Tongue (tissue), 2 donors: ENCODE data around the gene PIAS1. TPM values are rescaled to one million over a fixed set of nuclear protein-coding genes. Genes with fewer than 3 reads are reported as not detected.
"Not testable (repeated sequence)": the region's sequence is repeated elsewhere in the genome, so short reads cannot be mapped to it uniquely, and the experiment has no call there.

Experiments used
- DNase-seq: peaks from one replicate; pipeline ENCODE4 v3.0.0-alpha.2; 2015
- total RNA-seq: library from RNA; depleted of rRNA; stranded (reverse); fragments of >200 nt; gene quantifications from one replicate; pipeline ENCODE4 v1.2.3, GENCODE V29; 2014

Gene PIAS1
- total RNA-seq, 1 donor from 2014 or later: 45.0 TPM

GRCh38 chr15:68034719-68035293 lies 19.3 kb upstream of the PIAS1 start:
- no peak for DNase-seq

DNA sequence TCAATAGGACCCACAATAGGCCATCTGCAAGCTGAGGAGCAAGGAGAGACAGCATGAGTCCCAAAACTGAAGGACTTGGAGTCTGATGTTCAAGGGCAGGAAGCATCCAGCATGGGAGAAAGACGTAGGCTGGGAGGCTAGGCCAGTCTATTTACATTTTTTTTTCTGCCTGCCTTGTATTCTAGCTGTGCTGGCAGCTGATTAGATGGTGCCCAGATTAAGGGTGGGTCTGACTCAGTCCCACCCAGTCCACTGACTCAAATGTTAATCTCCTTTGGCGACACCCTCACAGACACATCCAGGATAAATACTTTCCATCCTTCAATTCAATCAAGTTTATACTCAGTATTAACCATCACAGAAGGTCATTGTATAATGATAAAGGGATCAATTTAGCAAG lies 15.9 kb upstream of the PIAS1 start:
- DNase-seq: no peak

GRCh38 chr15:68040144-68040543 lies 14.0 kb upstream of the PIAS1 start:
- no peak for DNase-seq

DNA sequence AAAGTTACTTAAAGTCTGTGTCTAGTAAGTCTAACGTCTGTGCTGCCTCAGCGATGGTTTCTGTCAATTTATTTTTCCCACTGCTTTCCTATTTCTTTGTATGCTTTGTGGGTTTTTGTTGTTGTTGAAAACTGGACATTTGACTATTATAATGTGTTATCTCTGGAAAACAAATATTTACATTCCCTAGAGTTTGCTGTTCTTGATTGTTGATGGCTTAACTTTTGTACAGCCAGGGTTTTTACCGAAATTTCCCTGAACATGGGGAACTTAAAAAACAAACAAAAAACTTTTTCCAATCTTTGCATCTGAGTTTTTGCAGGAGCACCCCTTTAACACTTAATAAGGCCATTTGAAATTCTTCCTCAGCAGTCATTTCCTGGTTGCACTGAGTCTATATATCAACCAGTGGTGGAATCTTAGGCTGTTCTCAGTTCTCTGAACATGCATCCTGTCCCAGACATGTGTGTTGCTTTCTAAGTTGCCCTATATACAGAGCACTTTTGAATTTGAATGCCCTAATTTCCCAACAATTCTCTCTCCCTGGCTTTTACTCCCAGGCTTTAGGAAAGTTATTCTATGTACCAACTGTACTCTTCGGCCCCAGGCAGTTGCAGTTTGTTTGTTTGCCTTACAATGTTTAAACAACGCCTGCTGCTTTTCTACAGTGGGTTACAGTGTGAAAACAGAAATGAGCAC lies 11.8 kb upstream of the PIAS1 start:
- no peak for DNase-seq

GRCh38 chr15:68042855-68043222 lies 11.3 kb upstream of the PIAS1 start:
- DNase-seq: no peak

DNA sequence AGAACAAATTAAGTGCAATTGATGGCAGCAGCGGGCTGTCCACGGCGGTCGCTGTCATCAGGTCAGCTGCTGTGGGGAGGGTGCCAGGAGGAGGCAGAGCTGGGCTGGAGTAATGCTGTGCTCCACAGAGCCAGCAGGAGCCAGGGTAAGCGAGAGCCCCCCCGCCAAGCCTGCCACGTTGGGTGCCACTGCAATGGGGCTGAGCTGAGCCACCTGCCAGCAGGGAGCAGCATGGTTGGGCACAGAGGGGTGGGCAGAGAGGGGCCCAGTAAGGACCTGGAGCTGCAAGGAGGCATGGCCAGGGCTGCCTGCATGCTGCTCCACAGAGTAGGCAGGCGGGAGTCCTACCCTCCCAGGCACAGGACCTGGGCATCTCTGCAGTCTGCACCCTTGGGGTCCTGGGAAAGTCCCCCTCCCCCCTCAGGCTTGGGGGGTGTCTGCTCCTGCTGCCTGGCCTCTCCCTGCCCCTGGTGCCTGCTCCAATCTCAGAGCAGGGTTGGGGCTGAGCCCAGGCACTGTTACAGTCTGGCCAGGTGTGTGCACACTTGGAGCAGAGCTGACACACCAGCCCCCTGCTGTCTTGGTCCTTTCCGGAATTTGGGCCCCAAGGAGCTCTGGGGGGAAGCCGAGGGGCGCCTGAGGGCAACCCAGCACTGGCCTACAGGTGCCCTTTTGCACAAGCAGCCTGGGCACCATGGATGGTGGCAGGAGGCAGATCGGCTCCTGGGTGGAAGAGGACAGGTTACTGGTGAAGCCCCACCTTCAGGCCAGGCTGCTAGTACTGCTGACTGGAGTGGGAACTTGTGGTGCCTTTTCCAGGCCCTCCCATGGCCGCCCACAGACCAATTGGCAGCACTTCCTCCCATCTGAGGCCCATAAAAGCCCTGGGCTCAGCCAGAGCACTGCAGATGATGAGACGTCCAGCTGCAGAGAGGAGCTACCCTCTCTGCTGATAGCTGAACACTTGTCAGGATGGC lies 8.5 kb upstream of the PIAS1 start:
- no peak for DNase-seq

DNA sequence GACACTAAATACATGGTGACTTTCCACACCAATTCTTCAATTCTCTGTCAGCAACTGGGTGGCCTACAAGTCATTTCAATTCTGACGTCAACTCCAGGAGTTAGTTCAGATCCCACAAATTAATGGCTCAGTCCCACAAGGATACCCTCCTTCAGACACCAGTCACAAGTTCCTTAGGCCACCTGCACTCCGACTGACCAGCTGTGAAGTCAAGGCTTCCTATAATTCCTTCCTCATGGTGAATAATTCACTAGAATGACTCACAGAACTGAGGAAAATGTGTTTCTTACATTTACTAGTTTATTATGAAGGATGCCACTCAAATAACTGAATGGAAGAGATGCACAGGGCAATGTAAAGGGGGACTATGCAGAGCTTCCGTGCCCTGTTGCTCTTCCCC lies 6.3 kb upstream of the PIAS1 start:
- DNase-seq: no peak

GRCh38 chr15:68051109-68051508 lies 3.0 kb upstream of the PIAS1 start:
- no peak for DNase-seq

- no peak for DNase-seq
These were observed 2.2 kb upstream of the PIAS1 start for GRCh38 chr15:68051907-68052306.

DNA sequence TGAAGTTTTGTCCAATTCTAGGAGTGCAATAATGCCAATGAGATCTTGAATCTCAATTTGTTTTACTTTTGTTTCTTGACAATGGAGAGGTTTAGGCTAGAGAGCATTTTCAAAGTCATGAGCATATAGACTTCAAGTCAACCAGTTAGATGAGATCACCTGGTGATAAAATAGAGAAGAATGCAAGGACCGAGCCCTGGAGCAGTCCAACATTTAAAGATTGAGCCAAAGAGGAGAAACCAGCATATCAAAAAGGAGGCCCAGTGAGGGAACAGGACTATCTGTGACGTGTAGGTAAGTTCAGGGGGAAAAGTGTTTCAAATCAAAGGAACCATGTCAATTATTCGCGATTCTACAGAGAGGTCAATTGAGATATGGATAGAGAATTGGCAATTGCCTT lies 1.7 kb upstream of the PIAS1 start:
- no peak for DNase-seq

DNA sequence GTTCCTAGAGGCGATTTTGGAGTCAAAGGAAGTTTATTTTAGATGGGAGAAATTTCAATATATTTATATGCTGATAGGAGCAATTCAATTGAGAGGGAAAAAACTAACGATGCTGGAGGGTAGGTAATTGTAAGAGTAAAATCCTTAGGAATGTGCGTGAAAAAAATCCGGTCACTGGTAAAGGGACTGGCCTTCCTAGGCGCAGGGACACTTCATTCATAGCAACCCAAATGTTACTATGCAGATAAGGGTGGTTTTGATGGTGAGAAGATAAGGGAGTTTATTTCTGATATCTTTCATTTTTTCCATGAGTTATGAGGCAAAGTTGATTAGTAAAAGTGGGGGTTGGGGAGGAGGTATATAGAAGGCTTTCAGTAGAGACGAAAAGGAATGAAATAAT lies 1.1 kb upstream of the PIAS1 start:
- no peak for DNase-seq

- peak; percentile 82 for DNase-seq
These were observed 611 bp downstream of the PIAS1 start for GRCh38 chr15:68054628-68055223.

- peak; percentile 62 for DNase-seq
These were observed 1.1 kb downstream of the PIAS1 start for GRCh38 chr15:68055224-68055705.

GRCh38 chr15:68056097-68056865 lies 2.2 kb downstream of the PIAS1 start:
- no peak for DNase-seq

DNA sequence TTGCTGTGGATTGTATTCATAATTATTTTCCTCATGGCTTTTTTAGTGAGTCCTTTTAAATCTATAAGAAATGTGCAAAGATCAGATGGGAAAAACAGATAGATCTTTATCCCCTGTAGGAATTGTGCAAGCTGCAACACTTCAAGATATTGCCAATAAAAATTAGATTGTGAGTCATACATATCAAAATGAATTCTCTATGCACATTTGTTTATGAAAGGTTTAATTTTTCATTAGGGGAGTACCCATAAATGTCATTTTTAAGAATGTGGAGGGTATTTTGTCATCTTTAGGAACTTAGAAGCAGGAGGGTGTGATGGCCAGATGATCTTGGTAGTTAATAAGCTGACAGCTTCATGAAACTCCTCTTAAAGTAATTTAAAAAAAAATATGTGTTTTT lies 2.9 kb downstream of the PIAS1 start:
- no peak for DNase-seq

DNA sequence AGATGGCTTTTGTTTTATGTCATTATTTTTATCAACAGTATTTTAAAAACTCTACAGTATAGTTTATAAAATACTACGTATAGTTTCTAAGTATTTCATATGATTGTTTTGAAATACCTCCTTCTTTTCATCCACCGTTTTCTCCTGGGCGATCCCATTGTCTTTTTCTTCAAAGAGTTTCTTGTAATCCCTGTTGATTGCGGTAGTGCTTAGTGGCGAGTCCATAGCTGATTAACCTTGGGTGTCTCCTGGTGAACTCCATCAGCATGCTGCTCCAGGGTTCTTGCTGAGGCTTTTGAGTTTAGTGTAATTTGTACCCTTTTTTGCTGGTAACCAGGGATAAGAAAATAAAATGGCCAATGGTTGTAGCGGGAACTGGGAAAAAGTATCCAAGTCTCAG lies 3.6 kb downstream of the PIAS1 start:
- DNase-seq: no peak

- DNase-seq: not testable (repeated sequence)
These were observed 4.9 kb downstream of the PIAS1 start for GRCh38 chr15:68058970-68059369.

- no peak for DNase-seq
These were observed 5.5 kb downstream of the PIAS1 start for GRCh38 chr15:68059630-68060029.

GRCh38 chr15:68061171-68061570 lies 7.1 kb downstream of the PIAS1 start:
- no peak for DNase-seq

DNA sequence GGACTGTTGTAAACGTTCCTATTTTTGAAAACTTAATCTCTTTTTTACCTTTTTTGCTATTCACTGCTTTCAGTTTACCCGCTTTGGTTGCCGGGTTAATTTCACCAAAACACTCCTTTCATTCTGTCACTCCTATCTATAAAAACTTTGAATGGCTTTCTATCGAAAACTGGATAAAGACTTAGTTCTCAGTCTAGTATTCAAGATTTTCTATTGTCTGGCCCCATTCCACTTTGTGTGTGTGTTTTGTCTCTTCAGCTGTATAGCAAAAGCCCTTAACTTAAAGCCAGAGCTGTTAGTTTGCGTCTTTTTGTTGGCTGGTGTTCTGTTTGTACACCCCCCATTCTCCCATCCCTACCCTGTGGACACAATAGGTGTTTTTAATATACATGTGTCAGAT lies 7.5 kb downstream of the PIAS1 start:
- DNase-seq: no peak

DNA sequence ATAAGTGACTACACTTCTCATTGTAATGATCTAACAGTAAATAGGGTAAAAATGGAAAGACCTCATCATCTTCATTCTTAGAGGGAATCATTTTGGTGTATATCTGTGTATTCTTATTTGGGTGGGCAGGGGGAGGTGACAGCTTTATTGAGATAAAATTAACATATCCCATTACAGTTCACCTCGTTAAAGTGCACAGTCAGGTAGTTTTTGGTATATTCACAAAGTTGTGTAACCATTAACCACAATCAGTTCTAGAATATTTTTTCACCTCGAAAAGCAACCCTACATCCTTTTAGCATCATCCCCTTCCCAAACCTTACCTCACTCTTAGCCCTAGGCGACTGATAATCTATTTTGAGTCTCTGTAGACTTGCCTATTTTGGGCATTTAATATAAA lies 8.1 kb downstream of the PIAS1 start:
- DNase-seq: no peak

DNA sequence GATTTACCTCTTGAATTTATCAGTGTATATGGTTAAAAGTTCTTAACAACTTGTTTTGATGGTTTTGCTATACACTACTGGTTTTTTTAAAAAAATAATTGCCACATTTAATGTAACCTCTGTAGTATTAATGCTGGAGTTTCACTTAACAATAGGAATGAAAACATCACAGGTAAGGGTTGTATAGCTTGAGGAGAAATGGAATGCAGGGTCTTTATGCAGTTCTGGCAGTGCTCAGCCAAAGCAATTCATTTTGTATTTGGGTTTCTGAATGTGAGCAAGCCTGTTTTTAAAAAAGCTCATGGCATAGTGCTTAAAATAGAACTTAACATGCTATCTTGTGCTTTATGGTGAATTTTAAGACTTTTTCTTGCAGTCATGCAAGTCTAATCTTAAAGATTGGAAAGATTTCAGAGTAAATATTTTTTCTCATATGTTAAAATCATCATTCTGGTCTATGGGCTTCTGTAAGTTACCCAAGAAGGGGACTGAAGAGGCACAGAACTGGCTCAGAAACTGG lies 8.9 kb downstream of the PIAS1 start:
- no peak for DNase-seq
